IPS-18a (cell line): ENCODE results near the gene SLK.

Source experiments
- H3K27ac ChIP-seq: one replicate; pipeline ENCODE4 v1.5.1; 2013; ENCODE audit warnings: low read length
- H3K27me3 ChIP-seq: one replicate; pipeline ENCODE4 v1.6.1; 2013; ENCODE audit warnings: mild to moderate bottlenecking, low read length; ENCODE audit not compliant: control insufficient read depth, insufficient read depth
- H3K36me3 ChIP-seq: one replicate; pipeline ENCODE4 v1.6.1; 2013; ENCODE audit warnings: low read depth, low read length; ENCODE audit not compliant: control insufficient read depth
- H3K4me1 ChIP-seq: one replicate; pipeline ENCODE4 v1.6.1; 2013; ENCODE audit warnings: low read depth, low read length; ENCODE audit not compliant: control insufficient read depth
- H3K4me3 ChIP-seq: one replicate; pipeline ENCODE4 v1.5.1; 2013; ENCODE audit warnings: low read length
- H3K9ac ChIP-seq: one replicate; pipeline ENCODE4 v1.6.1; 2013; ENCODE audit warnings: mild to moderate bottlenecking, low read length, moderate library complexity
- H3K9me3 ChIP-seq: one replicate; pipeline ENCODE4 v1.6.1; 2013; ENCODE audit warnings: low read depth, low read length; ENCODE audit not compliant: control insufficient read depth

The SLK gene

GRCh38 chr10:104036518-104037260, 69.7 kb downstream of the SLK start:
- Histone ChIP-seq H3K27me3 (no peaks in the 10 kb centered on the region), H3K36me3 (no peaks in the 10 kb centered on the region), H3K27ac (no peak overlapping the region), H3K4me1 (peaks cover 11% of the 10 kb centered on the region), H3K9ac (no peak overlapping the region), H3K4me3 (no peak overlapping the region), H3K9me3 (no peaks in the 10 kb centered on the region)

GRCh38 chr10:104037261-104037951, 70.5 kb downstream of the SLK start:
- Histone ChIP-seq H3K27me3 (no peaks in the 10 kb centered on the region), H3K4me1 (peaks cover 4% of the 10 kb centered on the region), H3K9ac (no peak overlapping the region), H3K4me3 (no peak overlapping the region), H3K27ac (no peak overlapping the region), H3K36me3 (no peaks in the 10 kb centered on the region), H3K9me3 (no peaks in the 10 kb centered on the region)

GRCh38 chr10:104038537-104038936, 71.6 kb downstream of the SLK start:
- H3K27ac ChIP-seq = no peak overlapping the region
- no peaks in the 10 kb centered on the region for H3K36me3 ChIP-seq
- no peaks in the 10 kb centered on the region for H3K27me3 ChIP-seq
- H3K9ac ChIP-seq = no peak overlapping the region
- no peak overlapping the region for H3K4me3 ChIP-seq
- H3K4me1 ChIP-seq = no peaks in the 10 kb centered on the region
- H3K9me3 ChIP-seq = no peaks in the 10 kb centered on the region

- H3K27ac ChIP-seq = no peak overlapping the region
- H3K9me3 ChIP-seq = no peaks in the 10 kb centered on the region
- no peak overlapping the region for H3K9ac ChIP-seq
- H3K36me3 ChIP-seq = no peaks in the 10 kb centered on the region
- H3K27me3 ChIP-seq = no peaks in the 10 kb centered on the region
- no peaks in the 10 kb centered on the region for H3K4me1 ChIP-seq
- H3K4me3 ChIP-seq = no peak overlapping the region
Observed at GRCh38 chr10:104038958-104039752, 72.2 kb downstream of the SLK start.

- Histone ChIP-seq H3K27ac (no peak overlapping the region), H3K9me3 (no peaks in the 10 kb centered on the region), H3K27me3 (no peaks in the 10 kb centered on the region), H3K4me1 (peaks cover 3% of the 10 kb centered on the region), H3K9ac (no peak overlapping the region), H3K4me3 (no peak overlapping the region), H3K36me3 (no peaks in the 10 kb centered on the region)
Observed at GRCh38 chr10:104040382-104040781, 73.4 kb downstream of the SLK start.

- Histone ChIP-seq H3K27ac (no peak overlapping the region), H3K4me3 (no peak overlapping the region), H3K9ac (no peak overlapping the region), H3K4me1 (peaks cover 9% of the 10 kb centered on the region), H3K9me3 (no peaks in the 10 kb centered on the region), H3K27me3 (no peaks in the 10 kb centered on the region), H3K36me3 (no peaks in the 10 kb centered on the region)
Observed at GRCh38 chr10:104040862-104041789, 74.2 kb downstream of the SLK start.

- no peak overlapping the region for H3K27ac ChIP-seq
- no peaks in the 10 kb centered on the region for H3K27me3 ChIP-seq
- peaks cover 9% of the 10 kb centered on the region for H3K4me1 ChIP-seq
- no peak overlapping the region for H3K4me3 ChIP-seq
- H3K9me3 ChIP-seq = no peaks in the 10 kb centered on the region
- H3K36me3 ChIP-seq = no peaks in the 10 kb centered on the region
- H3K9ac ChIP-seq = no peak overlapping the region
Observed at GRCh38 chr10:104041891-104042535, 75.1 kb downstream of the SLK start.

- H3K4me3 ChIP-seq = no peak overlapping the region
Observed at GRCh38 chr10:104043185-104043830, 76.4 kb downstream of the SLK start.

GRCh38 chr10:104043854-104044253, 76.9 kb downstream of the SLK start:
- Histone ChIP-seq H3K4me1 (peaks cover 9% of the 10 kb centered on the region), H3K4me3 (no peak overlapping the region), H3K36me3 (no peaks in the 10 kb centered on the region), H3K9me3 (no peaks in the 10 kb centered on the region), H3K27ac (no peak overlapping the region), H3K27me3 (no peaks in the 10 kb centered on the region), H3K9ac (no peak overlapping the region)

More at GRCh38 chr10:104043185-104043830, 76.4 kb downstream of the SLK start:
- Histone ChIP-seq H3K9ac (no peak overlapping the region), H3K27me3 (no peaks in the 10 kb centered on the region), H3K36me3 (no peaks in the 10 kb centered on the region), H3K27ac (no peak overlapping the region), H3K4me1 (peaks cover 9% of the 10 kb centered on the region), H3K9me3 (no peaks in the 10 kb centered on the region)
